Panc1 (cell line): ENCODE data around the gene KIF2A.

Experiments
- POLR2AphosphoS5 ChIP-seq: IDR thresholded peaks from 2 replicates; pipeline ENCODE4 v1.6.1; 2012; ENCODE audit warnings: mild to moderate bottlenecking, low read depth, low read length, moderate library complexity
- TF ChIP-seq, protein P1 (sequence below): fragments of 450-650 bp; IDR thresholded peaks from 2 replicates; pipeline ENCODE4 v1.5.1; 2017; ENCODE audit warnings: mild to moderate bottlenecking
- TF ChIP-seq, protein P2 (sequence below), 2 experiments: IDR thresholded peaks; 2 replicates each; pipeline ENCODE4 v1.6.1; 2011 to 2012; ENCODE audit warnings: low read depth in 2 of 2, control low read depth in 1 of 2, low read length in 1 of 2, mild to moderate bottlenecking in 1 of 2, moderate library complexity in 1 of 2; ENCODE audit not compliant: insufficient read depth in 1 of 2

DNA sequence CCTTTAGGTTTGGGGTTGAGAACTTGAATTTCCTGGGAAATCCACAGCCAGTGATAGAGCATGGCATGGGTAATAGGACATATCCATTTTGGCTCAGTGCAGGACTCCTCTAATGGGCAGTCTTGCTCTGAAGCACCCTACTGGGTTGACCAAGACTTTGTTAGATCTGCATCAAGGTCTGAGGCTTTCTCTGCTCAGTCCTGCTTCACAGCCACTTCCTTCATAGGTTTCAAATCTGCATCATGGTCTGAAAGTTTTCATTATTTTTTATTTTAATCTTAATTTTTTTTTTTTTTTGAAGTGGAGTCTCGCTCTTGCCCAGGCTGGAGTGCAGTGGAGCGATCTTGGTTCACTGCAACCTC is 36.5 kb downstream of the KIF2A start:
- TF ChIP-seq, protein P1, sequence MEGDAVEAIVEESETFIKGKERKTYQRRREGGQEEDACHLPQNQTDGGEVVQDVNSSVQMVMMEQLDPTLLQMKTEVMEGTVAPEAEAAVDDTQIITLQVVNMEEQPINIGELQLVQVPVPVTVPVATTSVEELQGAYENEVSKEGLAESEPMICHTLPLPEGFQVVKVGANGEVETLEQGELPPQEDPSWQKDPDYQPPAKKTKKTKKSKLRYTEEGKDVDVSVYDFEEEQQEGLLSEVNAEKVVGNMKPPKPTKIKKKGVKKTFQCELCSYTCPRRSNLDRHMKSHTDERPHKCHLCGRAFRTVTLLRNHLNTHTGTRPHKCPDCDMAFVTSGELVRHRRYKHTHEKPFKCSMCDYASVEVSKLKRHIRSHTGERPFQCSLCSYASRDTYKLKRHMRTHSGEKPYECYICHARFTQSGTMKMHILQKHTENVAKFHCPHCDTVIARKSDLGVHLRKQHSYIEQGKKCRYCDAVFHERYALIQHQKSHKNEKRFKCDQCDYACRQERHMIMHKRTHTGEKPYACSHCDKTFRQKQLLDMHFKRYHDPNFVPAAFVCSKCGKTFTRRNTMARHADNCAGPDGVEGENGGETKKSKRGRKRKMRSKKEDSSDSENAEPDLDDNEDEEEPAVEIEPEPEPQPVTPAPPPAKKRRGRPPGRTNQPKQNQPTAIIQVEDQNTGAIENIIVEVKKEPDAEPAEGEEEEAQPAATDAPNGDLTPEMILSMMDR: no peak
- TF ChIP-seq POLR2AphosphoS5: no peak
- TF ChIP-seq, protein P2, sequence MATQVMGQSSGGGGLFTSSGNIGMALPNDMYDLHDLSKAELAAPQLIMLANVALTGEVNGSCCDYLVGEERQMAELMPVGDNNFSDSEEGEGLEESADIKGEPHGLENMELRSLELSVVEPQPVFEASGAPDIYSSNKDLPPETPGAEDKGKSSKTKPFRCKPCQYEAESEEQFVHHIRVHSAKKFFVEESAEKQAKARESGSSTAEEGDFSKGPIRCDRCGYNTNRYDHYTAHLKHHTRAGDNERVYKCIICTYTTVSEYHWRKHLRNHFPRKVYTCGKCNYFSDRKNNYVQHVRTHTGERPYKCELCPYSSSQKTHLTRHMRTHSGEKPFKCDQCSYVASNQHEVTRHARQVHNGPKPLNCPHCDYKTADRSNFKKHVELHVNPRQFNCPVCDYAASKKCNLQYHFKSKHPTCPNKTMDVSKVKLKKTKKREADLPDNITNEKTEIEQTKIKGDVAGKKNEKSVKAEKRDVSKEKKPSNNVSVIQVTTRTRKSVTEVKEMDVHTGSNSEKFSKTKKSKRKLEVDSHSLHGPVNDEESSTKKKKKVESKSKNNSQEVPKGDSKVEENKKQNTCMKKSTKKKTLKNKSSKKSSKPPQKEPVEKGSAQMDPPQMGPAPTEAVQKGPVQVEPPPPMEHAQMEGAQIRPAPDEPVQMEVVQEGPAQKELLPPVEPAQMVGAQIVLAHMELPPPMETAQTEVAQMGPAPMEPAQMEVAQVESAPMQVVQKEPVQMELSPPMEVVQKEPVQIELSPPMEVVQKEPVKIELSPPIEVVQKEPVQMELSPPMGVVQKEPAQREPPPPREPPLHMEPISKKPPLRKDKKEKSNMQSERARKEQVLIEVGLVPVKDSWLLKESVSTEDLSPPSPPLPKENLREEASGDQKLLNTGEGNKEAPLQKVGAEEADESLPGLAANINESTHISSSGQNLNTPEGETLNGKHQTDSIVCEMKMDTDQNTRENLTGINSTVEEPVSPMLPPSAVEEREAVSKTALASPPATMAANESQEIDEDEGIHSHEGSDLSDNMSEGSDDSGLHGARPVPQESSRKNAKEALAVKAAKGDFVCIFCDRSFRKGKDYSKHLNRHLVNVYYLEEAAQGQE (IDR thresholded peaks at IDR 0.05; ENCODE audit: insufficient read depth in 1 of 2, low read depth in 2 of 2, low read length in 1 of 2): no peak
